ENCODE results near the gene SLC33A1.

The SLC33A1 gene

GRCh38 chr3:155785662-155786295 lies 68.4 kb downstream of the SLC33A1 start:
- no peak for DNase-seq

- no peak for DNase-seq
Observed at GRCh38 chr3:155782390-155782953, 71.8 kb downstream of the SLC33A1 start.

GRCh38 chr3:155780291-155780690 lies 73.9 kb downstream of the SLC33A1 start:
- no peak for DNase-seq

GRCh38 chr3:155778462-155778861 lies 75.8 kb downstream of the SLC33A1 start:
- no peak for DNase-seq

- DNase-seq = no peak
Observed at GRCh38 chr3:155772801-155773200, 81.4 kb downstream of the SLC33A1 start.

- DNase-seq = no peak
Observed at GRCh38 chr3:155771126-155771525, 83.1 kb downstream of the SLC33A1 start.
